ENCODE measurements around the gene HECTD1. TPM values are rescaled to one million over a fixed set of nuclear protein-coding genes. Genes with fewer than 3 reads are reported as not detected.

The HECTD1 gene
- total RNA-seq, 4 donors from 2014 or later = 177 to 224 (median 206) TPM

DNA sequence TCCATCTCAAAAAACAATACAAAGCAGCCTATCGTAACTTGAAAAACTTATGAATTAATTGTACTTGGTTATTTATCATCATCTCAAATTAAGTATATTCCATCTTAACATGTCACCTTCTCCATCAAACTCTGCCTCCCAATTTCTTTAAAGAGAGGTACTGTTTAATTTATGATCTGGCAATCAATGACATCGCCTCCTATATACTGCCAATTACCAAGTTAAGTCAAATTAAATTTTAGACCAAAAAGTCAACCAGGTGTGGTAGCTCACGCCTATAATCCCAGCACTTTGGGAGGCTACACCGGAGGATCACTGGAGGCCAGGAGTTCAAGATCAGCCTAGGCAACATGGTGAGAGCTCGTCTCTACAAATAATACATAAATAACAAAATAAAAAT is 37.7 kb downstream of the HECTD1 start:
- peaks cover 42 to 98% (median 72%) of the 10 kb centered on the region in 4 donors for H3K36me3 ChIP-seq
- TF ChIP-seq, protein P1, sequence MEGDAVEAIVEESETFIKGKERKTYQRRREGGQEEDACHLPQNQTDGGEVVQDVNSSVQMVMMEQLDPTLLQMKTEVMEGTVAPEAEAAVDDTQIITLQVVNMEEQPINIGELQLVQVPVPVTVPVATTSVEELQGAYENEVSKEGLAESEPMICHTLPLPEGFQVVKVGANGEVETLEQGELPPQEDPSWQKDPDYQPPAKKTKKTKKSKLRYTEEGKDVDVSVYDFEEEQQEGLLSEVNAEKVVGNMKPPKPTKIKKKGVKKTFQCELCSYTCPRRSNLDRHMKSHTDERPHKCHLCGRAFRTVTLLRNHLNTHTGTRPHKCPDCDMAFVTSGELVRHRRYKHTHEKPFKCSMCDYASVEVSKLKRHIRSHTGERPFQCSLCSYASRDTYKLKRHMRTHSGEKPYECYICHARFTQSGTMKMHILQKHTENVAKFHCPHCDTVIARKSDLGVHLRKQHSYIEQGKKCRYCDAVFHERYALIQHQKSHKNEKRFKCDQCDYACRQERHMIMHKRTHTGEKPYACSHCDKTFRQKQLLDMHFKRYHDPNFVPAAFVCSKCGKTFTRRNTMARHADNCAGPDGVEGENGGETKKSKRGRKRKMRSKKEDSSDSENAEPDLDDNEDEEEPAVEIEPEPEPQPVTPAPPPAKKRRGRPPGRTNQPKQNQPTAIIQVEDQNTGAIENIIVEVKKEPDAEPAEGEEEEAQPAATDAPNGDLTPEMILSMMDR (IDR thresholded peaks at IDR 0.05) = no peak
- no peak for TF ChIP-seq POLR2A (IDR thresholded peaks at IDR 0.05; ENCODE audit: low read depth)
- TF ChIP-seq EP300 (IDR thresholded peaks at IDR 0.05) = no peak
- TF ChIP-seq POLR2AphosphoS5 (IDR thresholded peaks at IDR 0.05) = no peak
- no peak for DNase-seq (ENCODE audit: extremely low spot score)
- H3K27me3 ChIP-seq = no peaks in the 10 kb centered on the region
- over 99% methylated on average over 5 of the region's 5 CpGs for WGBS
- H3K27ac ChIP-seq (replicated peaks in 1 of 4) = no peak overlapping the region
- H3K9me3 ChIP-seq = no peaks in the 10 kb centered on the region
- H3K4me3 ChIP-seq = no peak overlapping the region
- peaks cover 19 to 35% (median 27%) of the 10 kb centered on the region in 4 donors for H3K4me1 ChIP-seq
- intact Hi-C loops (cut with DNase I) = loop anchor here (5.0 kb wide), 1 partner anchor 37 kb away; the partner anchor contains the start of gene HECTD1

DNA sequence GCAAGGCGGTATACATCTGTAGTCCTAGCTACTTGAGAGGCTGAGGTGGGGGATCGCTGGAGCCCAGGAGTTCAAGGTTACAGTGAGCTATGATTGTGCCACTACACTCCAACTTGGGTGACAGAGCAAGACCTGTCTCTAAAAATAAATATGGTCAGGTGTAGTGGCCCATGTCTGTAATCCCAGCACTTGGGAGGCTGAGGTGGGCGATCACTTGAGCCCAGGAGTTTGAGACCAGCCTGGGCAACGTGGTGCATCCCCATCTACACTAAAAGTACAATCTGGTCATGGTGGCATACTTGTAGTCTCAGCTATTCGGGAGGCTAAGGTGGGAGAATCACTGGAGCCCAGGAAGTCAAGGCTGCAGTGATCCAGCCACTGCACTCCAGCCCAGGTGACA is 40.6 kb downstream of the HECTD1 start:
- Histone ChIP-seq H3K4me1 (peaks cover 20 to 50% (median 42%) of the 10 kb centered on the region in 4 donors), H3K27me3 (no peaks in the 10 kb centered on the region), H3K9me3 (no peaks in the 10 kb centered on the region), H3K4me3 (no peak overlapping the region), H3K36me3 (peaks cover 34 to 98% (median 63%) of the 10 kb centered on the region in 4 donors), H3K27ac (replicated peaks in 1 of 4) (peak overlapping the region; percentile 76 to 84 (median 80))
- TF ChIP-seq POLR2AphosphoS5 (IDR thresholded peaks at IDR 0.05) (no peak), EP300 (IDR thresholded peaks at IDR 0.05) (no peak), POLR2A (IDR thresholded peaks at IDR 0.05; ENCODE audit: low read depth) (no peak)
- TF ChIP-seq, protein P1 (IDR thresholded peaks at IDR 0.05) = no peak
- intact Hi-C loops (cut with DNase I) = loop anchor here (5.0 kb wide), 1 partner anchor 40 kb away; the partner anchor contains the start of gene HECTD1
- WGBS = 94% methylated on average over 5 of the region's 5 CpGs
- DNase-seq (ENCODE audit: extremely low spot score) = no peak

DNA sequence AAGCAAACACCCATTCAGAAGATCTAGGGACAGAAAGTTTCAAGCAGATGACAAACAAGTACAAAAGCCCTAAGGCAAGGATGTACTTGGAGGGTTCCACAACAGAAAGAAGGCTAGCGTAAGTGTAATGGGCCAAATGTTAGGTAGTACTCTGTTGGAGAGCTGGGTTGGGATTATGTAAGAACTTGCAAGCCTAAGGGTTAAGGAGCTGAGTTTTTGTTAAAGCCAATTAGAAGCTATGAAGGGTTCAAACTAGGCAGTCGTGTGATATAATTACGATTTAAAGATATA is 41.4 kb downstream of the HECTD1 start:
- WGBS = 79% methylated on average over 3 of the region's 3 CpGs
- no peak for TF ChIP-seq EP300 (IDR thresholded peaks at IDR 0.05)
- TF ChIP-seq, protein P1 (IDR thresholded peaks at IDR 0.05) = no peak
- TF ChIP-seq POLR2A (IDR thresholded peaks at IDR 0.05; ENCODE audit: low read depth) = no peak
- no peak for TF ChIP-seq POLR2AphosphoS5 (IDR thresholded peaks at IDR 0.05)
- H3K27ac ChIP-seq (replicated peaks in 1 of 4) = peak overlapping the region; percentile 76 to 84 (median 80)
- intact Hi-C loops (cut with DNase I) = loop anchor here (5.0 kb wide), 1 partner anchor 41 kb away; the partner anchor contains the start of gene HECTD1
- no peak overlapping the region for H3K4me3 ChIP-seq
- no peaks in the 10 kb centered on the region for H3K9me3 ChIP-seq
- no peaks in the 10 kb centered on the region for H3K27me3 ChIP-seq
- H3K4me1 ChIP-seq = peaks cover 16 to 49% (median 37%) of the 10 kb centered on the region in 4 donors
- DNase-seq (ENCODE audit: extremely low spot score) = no peak
- H3K36me3 ChIP-seq = peaks cover 34 to 98% (median 63%) of the 10 kb centered on the region in 4 donors

DNA sequence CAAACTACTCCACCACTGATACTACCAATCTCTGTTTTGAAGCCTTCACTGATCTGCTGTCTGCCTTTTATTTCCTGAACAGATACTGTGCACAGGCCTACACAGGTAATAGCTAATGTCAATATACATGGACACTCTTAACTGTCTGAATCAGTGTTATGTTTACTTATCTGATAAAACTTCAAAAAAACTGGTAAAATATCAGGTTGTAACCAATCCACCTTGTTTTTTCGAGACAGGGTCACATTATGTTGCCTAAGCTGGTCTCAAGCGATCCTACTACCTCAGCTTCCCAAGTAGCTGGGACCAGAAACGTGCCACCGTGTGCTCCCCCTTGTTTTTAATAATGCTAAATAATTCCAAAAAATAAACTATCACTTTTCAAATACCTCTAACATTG is 43.5 kb downstream of the HECTD1 start:
- H3K27ac ChIP-seq (replicated peaks in 1 of 4) = peak overlapping the region; percentile 76 to 84 (median 80)
- H3K4me1 ChIP-seq = peaks cover 16 to 68% (median 51%) of the 10 kb centered on the region in 4 donors
- 87% methylated on average over 4 of the region's 4 CpGs for WGBS
- TF ChIP-seq, protein P1 (IDR thresholded peaks at IDR 0.05) = no peak
- TF ChIP-seq POLR2AphosphoS5 (IDR thresholded peaks at IDR 0.05) (no peak), EP300 (IDR thresholded peaks at IDR 0.05) (no peak), POLR2A (IDR thresholded peaks at IDR 0.05; ENCODE audit: low read depth) (no peak)
- no peak for DNase-seq (ENCODE audit: extremely low spot score)
- intact Hi-C loops (cut with DNase I) = no loop called here
- peaks cover 21 to 97% (median 56%) of the 10 kb centered on the region in 4 donors for H3K36me3 ChIP-seq
- no peaks in the 10 kb centered on the region for H3K9me3 ChIP-seq
- no peak overlapping the region for H3K4me3 ChIP-seq
- no peaks in the 10 kb centered on the region for H3K27me3 ChIP-seq
